ENCODE measurements around the gene ATP7A. TPM values are rescaled to one million over a fixed set of nuclear protein-coding genes. Genes with fewer than 3 reads are reported as not detected.

The ATP7A gene
- total RNA-seq, 1 experiment from 2014 or later, result 2.1 TPM

DNA sequence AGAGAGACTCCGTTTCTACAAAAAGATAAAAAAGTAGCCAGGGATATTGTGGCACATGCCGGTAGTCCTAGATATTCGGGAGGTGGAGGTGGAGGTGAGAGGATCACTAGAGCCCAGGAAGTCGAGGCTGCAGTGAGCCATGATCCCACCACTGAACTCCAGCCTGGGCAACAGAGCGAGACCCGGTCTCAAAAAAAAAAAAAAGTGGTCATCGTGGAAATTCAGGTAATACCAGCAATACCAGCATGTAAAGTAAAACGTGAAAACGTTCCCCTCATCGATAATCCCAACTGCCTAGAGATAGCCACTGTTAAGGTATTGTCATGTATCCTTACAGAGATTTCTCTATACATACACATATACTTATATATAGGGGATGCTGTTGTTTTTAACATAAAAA, 16.8 kb upstream of the ATP7A start:
- Histone ChIP-seq H3K4me2 (ENCODE audit: insufficient read depth, insufficient read length, low read length) (no peak overlapping the region), H3K79me2 (ENCODE audit: insufficient read depth, low read length) (peaks cover 12% of the 10 kb centered on the region; the same call in 1 of the 2 replicates)

More for the DNA sequence above, 16.8 kb upstream of the ATP7A start:
- H2BK15ac ChIP-seq (ENCODE audit: low read depth, low read length), result no peak overlapping the region
- H3K4ac ChIP-seq (ENCODE audit: low read depth, low read length), result no peak overlapping the region
- no peak overlapping the region for H2BK20ac ChIP-seq (ENCODE audit: low read depth, low read length, poor library complexity, severe bottlenecking)
- no peak for DNase-seq
- Mint-ChIP-seq H3K4me1 (no peaks in the 10 kb centered on the region), H3K27me3 (ENCODE audit: low read depth) (no peaks in the 10 kb centered on the region), H3K9me3 (peaks cover 57 to 70% of the 10 kb centered on the region in 2 experiments), H3K27ac (no peak overlapping the region), H3K36me3 (ENCODE audit: insufficient read depth in 1 of 3, low read depth in 3 of 3) (peaks cover 2 to 12% (median 10%) of the 10 kb centered on the region in 3 experiments; a peak in 5 of 7 replicates), H3K4me3 (no peak overlapping the region; a peak in 1 of 5 replicates)
- H3K23me2 ChIP-seq (ENCODE audit: insufficient read length, low read depth, low read length, poor library complexity, severe bottlenecking), result no peaks in the 10 kb centered on the region
- no peak overlapping the region for H4K91ac ChIP-seq (ENCODE audit: insufficient read length, low read depth, low read length)
- no peaks in the 10 kb centered on the region for H3K27me3 ChIP-seq (ENCODE audit: insufficient read depth, low read length)
- H2BK5ac ChIP-seq (ENCODE audit: insufficient read length, low read length), result no peak overlapping the region
- no peak overlapping the region for H3K23ac ChIP-seq (ENCODE audit: insufficient read length, low read depth, low read length)
- H3K27ac ChIP-seq (ENCODE audit: insufficient read length, low read depth, low read length), result no peak overlapping the region
- no peak overlapping the region for H2AFZ ChIP-seq (ENCODE audit: low read length)
- H3K79me1 ChIP-seq (ENCODE audit: insufficient read depth, low read depth, low read length, poor library complexity, severe bottlenecking), result no peaks in the 10 kb centered on the region
- H3T11ph ChIP-seq (ENCODE audit: low read length), result no peak overlapping the region
- no peak overlapping the region for H2AK5ac ChIP-seq (ENCODE audit: insufficient read length, low read length)
- H2BK120ac ChIP-seq (ENCODE audit: low read depth, low read length, poor library complexity, severe bottlenecking), result no peak overlapping the region
- no peak overlapping the region for H2BK12ac ChIP-seq (ENCODE audit: insufficient read length, low read depth, low read length)
- no peak overlapping the region for H4K5ac ChIP-seq (ENCODE audit: insufficient read length, low read depth, low read length)
- no peak overlapping the region for H3K18ac ChIP-seq (ENCODE audit: insufficient read length, low read depth, low read length)
- H4K8ac ChIP-seq (replicated peaks; ENCODE audit: insufficient read length, low read depth, low read length), result no peak overlapping the region
- no peak overlapping the region for H3K9ac ChIP-seq (ENCODE audit: extremely low read depth, insufficient read length, low read length)
- peaks cover 6% of the 10 kb centered on the region for H3K9me3 ChIP-seq (ENCODE audit: control insufficient read depth, low read depth, low read length)
- TF ChIP-seq, protein P1, sequence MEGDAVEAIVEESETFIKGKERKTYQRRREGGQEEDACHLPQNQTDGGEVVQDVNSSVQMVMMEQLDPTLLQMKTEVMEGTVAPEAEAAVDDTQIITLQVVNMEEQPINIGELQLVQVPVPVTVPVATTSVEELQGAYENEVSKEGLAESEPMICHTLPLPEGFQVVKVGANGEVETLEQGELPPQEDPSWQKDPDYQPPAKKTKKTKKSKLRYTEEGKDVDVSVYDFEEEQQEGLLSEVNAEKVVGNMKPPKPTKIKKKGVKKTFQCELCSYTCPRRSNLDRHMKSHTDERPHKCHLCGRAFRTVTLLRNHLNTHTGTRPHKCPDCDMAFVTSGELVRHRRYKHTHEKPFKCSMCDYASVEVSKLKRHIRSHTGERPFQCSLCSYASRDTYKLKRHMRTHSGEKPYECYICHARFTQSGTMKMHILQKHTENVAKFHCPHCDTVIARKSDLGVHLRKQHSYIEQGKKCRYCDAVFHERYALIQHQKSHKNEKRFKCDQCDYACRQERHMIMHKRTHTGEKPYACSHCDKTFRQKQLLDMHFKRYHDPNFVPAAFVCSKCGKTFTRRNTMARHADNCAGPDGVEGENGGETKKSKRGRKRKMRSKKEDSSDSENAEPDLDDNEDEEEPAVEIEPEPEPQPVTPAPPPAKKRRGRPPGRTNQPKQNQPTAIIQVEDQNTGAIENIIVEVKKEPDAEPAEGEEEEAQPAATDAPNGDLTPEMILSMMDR (conservative IDR thresholded peaks at IDR 0.05), result no peak
- no peaks in the 10 kb centered on the region for H3K4me1 ChIP-seq (ENCODE audit: insufficient read depth, low read length)
- H3K14ac ChIP-seq (ENCODE audit: insufficient read depth, low read length), result no peak overlapping the region
- no peak overlapping the region for H3K56ac ChIP-seq (ENCODE audit: insufficient read length, low read depth, low read length)
- WGBS (ENCODE audit: extremely low coverage, insufficient read length, low lambda C conversion rate), result no CpG with 5 or more reads among the region's 10 CpGs
- no peaks in the 10 kb centered on the region for H4K20me1 ChIP-seq (ENCODE audit: control insufficient read depth, insufficient read depth, insufficient read length)
